GM12878 (cell line): ENCODE data around the gene CMSS1. TPM values are rescaled to one million over a fixed set of nuclear protein-coding genes. Genes with fewer than 3 reads are reported as not detected.

Source experiments
- ATAC-seq: fragments of 200-7000 bp; cut with Tn5 transposase; 3 replicates; pipeline ENCODE4 v1.9.1; 2020; ENCODE audit warnings: mild to moderate bottlenecking, moderate library complexity
- BruUV-seq: library from RNA; stranded (reverse); fragments of 400-500 nt; replicated peaks from 2 replicates; lab custom pipeline; 2021; lab: Mats Ljungman, UMichigan
- CTCF ChIA-PET: fragments of 300-600 bp; sonication (Branson Sonifier 250); formaldehyde crosslinking; extraction: SDS; loops from one replicate; lab custom pipeline; 2021; ENCODE audit warnings: inconsistent platforms; lab: Yijun Ruan, JAX
- POLR2A ChIA-PET: fragments of 350-600 bp; formaldehyde crosslinking; extraction: SDS; loops from one replicate; lab custom pipeline; 2021; ENCODE audit warnings: inconsistent platforms; lab: Charles Lee
- RAD21 ChIA-PET: fragments of 300-600 bp; sonication (Branson Sonifier 250); formaldehyde crosslinking; loops from one replicate; lab custom pipeline; 2023; ENCODE audit warnings: antibody characterized with exemption; ENCODE audit not compliant: unreplicated experiment; lab: Charles Lee
- SMC1A ChIA-PET: fragments of 300-600 bp; sonication (Branson Sonifier 250); formaldehyde crosslinking; loops from one replicate; lab custom pipeline; 2023; ENCODE audit not compliant: unreplicated experiment, uncharacterized antibody; lab: Charles Lee
- DNase-seq: peaks from one replicate; pipeline ENCODE4 v3.0.0-alpha.2; 2011; ENCODE audit warnings: low read depth, low spot score
- FAIRE-seq: peaks from 3 replicates; lab custom pipeline; 2011; peaks lifted over from hg19 to GRCh38; lab: Jason Lieb, UNC
- H2AFZ ChIP-seq: 2 replicates; pipeline ENCODE4 v1.6.0; 2011; ENCODE audit warnings: low read depth, low read length, control low read depth; ENCODE audit not compliant: control insufficient read depth
- H3K27ac ChIP-seq: 2 replicates; pipeline ENCODE4 v1.5.1; 2011; ENCODE audit warnings: control low read depth; ENCODE audit not compliant: control insufficient read depth, insufficient read depth
- H3K27me3 ChIP-seq, 2 experiments: replicated peaks in 1 of 2; 2 replicates each; pipeline versions ENCODE4 v1.6.0 to v1.6.1; 2011; ENCODE audit warnings: low read length in 1 of 2; ENCODE audit not compliant: control insufficient read depth in 2 of 2, insufficient read depth in 2 of 2
- H3K36me3 ChIP-seq, 2 experiments: 2 replicates each; pipeline ENCODE4 v1.5.1; 2011; ENCODE audit warnings: low read length in 1 of 2; ENCODE audit not compliant: control insufficient read depth in 2 of 2, insufficient read depth in 2 of 2
- H3K4me1 ChIP-seq: 2 replicates; pipeline ENCODE4 v1.6.1; 2011; ENCODE audit warnings: mild to moderate bottlenecking, low read length, moderate library complexity, mixed read lengths; ENCODE audit not compliant: control insufficient read depth, insufficient read depth
- H3K4me2 ChIP-seq: 2 replicates; pipeline ENCODE4 v1.6.0; 2011; ENCODE audit warnings: control low read depth; ENCODE audit not compliant: control insufficient read depth, insufficient read depth
- H3K4me3 ChIP-seq: fragments of 200-600 bp; sonication (generic); 2 replicates; pipeline ENCODE4 v1.5.1; 2016
- H3K79me2 ChIP-seq: 2 replicates; pipeline ENCODE4 v1.6.0; 2011; ENCODE audit warnings: low read length; ENCODE audit not compliant: control insufficient read depth, insufficient read depth
- H3K9ac ChIP-seq: 2 replicates; pipeline ENCODE4 v1.8.0; 2011; ENCODE audit warnings: low read length, control low read depth, mixed read lengths; ENCODE audit not compliant: control insufficient read depth, insufficient read depth
- H3K9me3 ChIP-seq: replicated peaks from 3 replicates; pipeline ENCODE4 v1.5.1; 2011; ENCODE audit warnings: mild to moderate bottlenecking, low read length; ENCODE audit not compliant: control insufficient read depth, insufficient read depth
- H4K20me1 ChIP-seq: 2 replicates; pipeline ENCODE4 v1.6.0; 2011; ENCODE audit not compliant: control insufficient read depth, insufficient read depth
- CEBPB ChIP-seq, 2 experiments: fragments of 150-350 bp in 1 of 2; IDR thresholded peaks; 2 replicates each; pipeline ENCODE4 v1.6.1; 2012 to 2014; ENCODE audit warnings: low read depth in 2 of 2, low read length in 2 of 2, borderline replicate concordance in 1 of 2, inconsistent platforms in 1 of 2
- GABPA ChIP-seq: IDR thresholded peaks from 2 replicates; pipeline ENCODE4 v1.6.1; 2014; ENCODE audit warnings: antibody characterized with exemption, low read depth, mild to moderate bottlenecking, inconsistent platforms
- HDGF ChIP-seq: fragments of 450-650 bp; IDR thresholded peaks from 2 replicates; pipeline ENCODE4 v1.6.1; 2016; ENCODE audit warnings: antibody characterized with exemption
- MTA2 ChIP-seq: fragments of 450-650 bp; IDR thresholded peaks from 2 replicates; pipeline ENCODE4 v1.6.1; 2016; ENCODE audit warnings: low read depth, mild to moderate bottlenecking, moderate library complexity
- NFYA ChIP-seq: IDR thresholded peaks from 2 replicates; pipeline ENCODE4 v1.6.1; 2011; ENCODE audit warnings: low read depth, mild to moderate bottlenecking, low read length, improper control_type of control experiment, borderline replicate concordance
- PAX8 ChIP-seq: fragments of 450-650 bp; IDR thresholded peaks from 2 replicates; pipeline ENCODE4 v1.6.1; 2017; ENCODE audit warnings: mild to moderate bottlenecking, moderate library complexity
- RAD21 ChIP-seq: IDR thresholded peaks from 2 replicates; pipeline ENCODE4 v1.6.1; 2011; ENCODE audit warnings: mild to moderate bottlenecking, low read depth, low read length, moderate library complexity; ENCODE audit not compliant: insufficient read depth
- RUNX3 ChIP-seq: IDR thresholded peaks from 2 replicates; pipeline ENCODE4 v1.6.1; 2012; ENCODE audit warnings: low read length, inconsistent platforms
- WGBS: methylation state at CpG from one replicate; pipeline ENCODE4 v1.1.6; 2016; ENCODE audit warnings: low lambda C conversion rate; ENCODE audit not compliant: insufficient replicate concordance, insufficient coverage; ENCODE audit errors: missing lambda C conversion rate; 5-methylcytosine and 5-hydroxymethylcytosine counted together
- in situ Hi-C: fragments of 300-500 bp; cut with MboI; formaldehyde crosslinking; loops from 9 replicates; pipeline ENCODE4 v1.14.3; 2018; ENCODE audit warnings: mixed read lengths
- intact Hi-C: fragments of 100-400 bp; cut with micrococcal nuclease; formaldehyde crosslinking; loops from one replicate; pipeline ENCODE4 v1.14.2; 2022; ENCODE audit not compliant: unreplicated experiment
- polyA plus RNA-seq, 11 experiments: library from polyadenylated mRNA; depleted of rRNA in 4 of 11; unstranded in 6 of 11; stranded (reverse) in 5 of 11; fragments of >200 nt; fragmentation: Nextera tagmentation in 4 of 11; fragmentation: Illumina TruSeq in 1 of 11; extraction: Ambion mirVana in 4 of 11; extraction: Trizol in 1 of 11; gene quantifications; 1 replicate in 1 of 11; 2 replicates in 10 of 11; pipeline versions ENCODE4 v1.2.1 to v1.2.3, GENCODE V29; 2011 to 2016; ENCODE audit warnings: inconsistent platforms in 2 of 11, missing spikeins in 2 of 11, low read depth in 1 of 11
- total RNA-seq, 4 experiments: library from RNA; depleted of rRNA in 3 of 4; stranded (reverse); fragments of >200 nt in 3 of 4; fragmentation: Illumina TruSeq in 1 of 4; extraction: Trizol in 1 of 4; gene quantifications; 2 replicates each; pipeline versions ENCODE4 v1.2.1 to v1.2.3, GENCODE V29; 2013 to 2021
- TF ChIP-seq, protein P1 (sequence below): fragments of 450-650 bp; IDR thresholded peaks from 2 replicates; pipeline ENCODE4 v1.6.1; 2016; ENCODE audit warnings: mild to moderate bottlenecking, moderate library complexity, borderline replicate concordance

The CMSS1 gene
- total and polyA plus RNA-seq, 10 of the 15 experiments (the other 5 are each of a cell fraction or from before 2014, with no cell fraction given), result 31.0 to 118 (median 70.1) TPM

- DNase-seq (no peak), FAIRE-seq (no peak), ATAC-seq (no peak)
- Histone ChIP-seq H4K20me1 (no peaks in the 10 kb centered on the region), H3K27ac (no peak overlapping the region), H3K4me3 (peak overlapping the region; percentile 48; the same call in 1 of the 2 replicates), H3K9me3 (no peaks in the 10 kb centered on the region; the same call in 2 of the 3 replicates), H3K4me1 (peaks cover 21% of the 10 kb centered on the region), H3K4me2 (peak overlapping the region; percentile 78), H3K79me2 (no peaks in the 10 kb centered on the region), H3K36me3 (no peaks in the 10 kb centered on the region), H3K27me3 (no peaks in the 10 kb centered on the region), H2AFZ (no peak overlapping the region), H3K9ac (no peak overlapping the region; the same call in 1 of the 2 replicates)
- no TSS peak for BruUV-seq
- in situ Hi-C loops, result no loop called here
- ChIA-PET POLR2A (no interaction called here), SMC1A (interaction anchor here (0.6 to 4.4 kb wide), 15 partner anchors 16 to 332 kb away, joined by 3 to 31 read pairs (median 4); no protein-coding TSS in a partner anchor), CTCF (interaction anchor here (0.9 to 4.8 kb wide), 9 partner anchors 9 to 567 kb away, joined by 3 to 29 read pairs (median 7); no protein-coding TSS in a partner anchor), RAD21 (interaction anchor here (2.4 kb wide), 1 partner anchor 181 kb away, joined by 12 read pairs; no protein-coding TSS in a partner anchor)
- intact Hi-C loops, result no loop called here
- TF ChIP-seq NFYA (no peak), HDGF (no peak), RAD21 (no peak), CEBPB (IDR thresholded peaks at IDR 0.05; ENCODE audit: borderline replicate concordance in 1 of 2, low read depth in 2 of 2, low read length in 2 of 2) (no peak), PAX8 (no peak), RUNX3 (no peak), GABPA (no peak), MTA2 (no peak)
- TF ChIP-seq, protein P1, sequence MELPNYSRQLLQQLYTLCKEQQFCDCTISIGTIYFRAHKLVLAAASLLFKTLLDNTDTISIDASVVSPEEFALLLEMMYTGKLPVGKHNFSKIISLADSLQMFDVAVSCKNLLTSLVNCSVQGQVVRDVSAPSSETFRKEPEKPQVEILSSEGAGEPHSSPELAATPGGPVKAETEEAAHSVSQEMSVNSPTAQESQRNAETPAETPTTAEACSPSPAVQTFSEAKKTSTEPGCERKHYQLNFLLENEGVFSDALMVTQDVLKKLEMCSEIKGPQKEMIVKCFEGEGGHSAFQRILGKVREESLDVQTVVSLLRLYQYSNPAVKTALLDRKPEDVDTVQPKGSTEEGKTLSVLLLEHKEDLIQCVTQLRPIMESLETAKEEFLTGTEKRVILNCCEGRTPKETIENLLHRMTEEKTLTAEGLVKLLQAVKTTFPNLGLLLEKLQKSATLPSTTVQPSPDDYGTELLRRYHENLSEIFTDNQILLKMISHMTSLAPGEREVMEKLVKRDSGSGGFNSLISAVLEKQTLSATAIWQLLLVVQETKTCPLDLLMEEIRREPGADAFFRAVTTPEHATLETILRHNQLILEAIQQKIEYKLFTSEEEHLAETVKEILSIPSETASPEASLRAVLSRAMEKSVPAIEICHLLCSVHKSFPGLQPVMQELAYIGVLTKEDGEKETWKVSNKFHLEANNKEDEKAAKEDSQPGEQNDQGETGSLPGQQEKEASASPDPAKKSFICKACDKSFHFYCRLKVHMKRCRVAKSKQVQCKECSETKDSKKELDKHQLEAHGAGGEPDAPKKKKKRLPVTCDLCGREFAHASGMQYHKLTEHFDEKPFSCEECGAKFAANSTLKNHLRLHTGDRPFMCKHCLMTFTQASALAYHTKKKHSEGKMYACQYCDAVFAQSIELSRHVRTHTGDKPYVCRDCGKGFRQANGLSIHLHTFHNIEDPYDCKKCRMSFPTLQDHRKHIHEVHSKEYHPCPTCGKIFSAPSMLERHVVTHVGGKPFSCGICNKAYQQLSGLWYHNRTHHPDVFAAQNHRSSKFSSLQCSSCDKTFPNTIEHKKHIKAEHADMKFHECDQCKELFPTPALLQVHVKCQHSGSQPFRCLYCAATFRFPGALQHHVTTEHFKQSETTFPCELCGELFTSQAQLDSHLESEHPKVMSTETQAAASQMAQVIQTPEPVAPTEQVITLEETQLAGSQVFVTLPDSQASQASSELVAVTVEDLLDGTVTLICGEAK, result peak; percentile 85
- 36% methylated on average over 1 of the region's 1 CpG for WGBS
Measured at GRCh38 chr3:100073049-100073713, 255.5 kb downstream of the CMSS1 start.
